IPS-NIHi7 (cell line): ENCODE results near the gene METAP1D.

Source experiments
- DNase-seq: peaks from one replicate; pipeline ENCODE4 v3.0.0; 2012; ENCODE audit warnings: mixed read lengths; ENCODE audit errors: extremely low spot score

Gene METAP1D

GRCh38 chr2:172091761-172092566 is 92.2 kb downstream of the METAP1D start:
- DNase-seq = no peak

GRCh38 chr2:172092716-172093415 is 93.1 kb downstream of the METAP1D start:
- no peak for DNase-seq

DNA sequence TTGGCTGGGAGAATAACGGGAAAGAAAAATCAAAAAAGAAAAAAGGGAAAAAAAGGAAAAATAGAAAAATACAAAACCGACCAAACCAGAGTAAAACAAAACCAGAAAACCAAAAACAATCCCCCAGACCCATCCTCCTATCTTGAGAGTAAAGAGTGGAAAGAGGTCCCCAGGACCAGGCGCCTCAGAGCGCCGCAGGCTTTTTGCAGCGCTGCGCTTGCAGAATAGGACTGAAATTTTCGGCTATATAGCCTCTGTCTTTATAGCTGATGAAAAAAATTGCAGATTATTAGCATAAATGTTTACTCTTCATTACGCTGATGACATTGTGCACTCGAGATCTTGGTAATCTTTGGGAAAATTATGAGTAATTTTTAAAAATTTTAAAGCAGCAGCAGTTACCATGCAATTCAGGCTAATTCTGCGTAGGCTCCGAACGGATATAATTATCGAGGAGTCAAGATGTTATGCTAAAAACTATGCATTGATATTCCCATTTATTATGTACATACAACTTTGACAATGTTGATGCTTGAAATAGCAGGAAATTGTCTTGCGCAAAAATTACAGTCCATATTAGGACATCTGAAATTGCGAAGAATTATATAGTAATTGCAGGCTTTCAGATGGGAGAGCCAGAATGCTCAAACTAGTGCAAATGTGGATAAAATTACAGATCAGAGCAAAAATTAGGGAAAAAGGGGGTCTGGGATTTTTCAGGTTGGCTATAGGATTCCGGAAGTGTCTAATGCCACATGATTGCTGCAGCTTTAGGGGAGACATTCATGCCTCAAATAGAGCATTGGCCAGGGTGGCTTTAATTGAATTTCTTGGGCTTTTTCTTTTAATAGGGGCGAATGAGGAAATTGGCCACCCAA is 93.9 kb downstream of the METAP1D start:
- DNase-seq = no peak

DNA sequence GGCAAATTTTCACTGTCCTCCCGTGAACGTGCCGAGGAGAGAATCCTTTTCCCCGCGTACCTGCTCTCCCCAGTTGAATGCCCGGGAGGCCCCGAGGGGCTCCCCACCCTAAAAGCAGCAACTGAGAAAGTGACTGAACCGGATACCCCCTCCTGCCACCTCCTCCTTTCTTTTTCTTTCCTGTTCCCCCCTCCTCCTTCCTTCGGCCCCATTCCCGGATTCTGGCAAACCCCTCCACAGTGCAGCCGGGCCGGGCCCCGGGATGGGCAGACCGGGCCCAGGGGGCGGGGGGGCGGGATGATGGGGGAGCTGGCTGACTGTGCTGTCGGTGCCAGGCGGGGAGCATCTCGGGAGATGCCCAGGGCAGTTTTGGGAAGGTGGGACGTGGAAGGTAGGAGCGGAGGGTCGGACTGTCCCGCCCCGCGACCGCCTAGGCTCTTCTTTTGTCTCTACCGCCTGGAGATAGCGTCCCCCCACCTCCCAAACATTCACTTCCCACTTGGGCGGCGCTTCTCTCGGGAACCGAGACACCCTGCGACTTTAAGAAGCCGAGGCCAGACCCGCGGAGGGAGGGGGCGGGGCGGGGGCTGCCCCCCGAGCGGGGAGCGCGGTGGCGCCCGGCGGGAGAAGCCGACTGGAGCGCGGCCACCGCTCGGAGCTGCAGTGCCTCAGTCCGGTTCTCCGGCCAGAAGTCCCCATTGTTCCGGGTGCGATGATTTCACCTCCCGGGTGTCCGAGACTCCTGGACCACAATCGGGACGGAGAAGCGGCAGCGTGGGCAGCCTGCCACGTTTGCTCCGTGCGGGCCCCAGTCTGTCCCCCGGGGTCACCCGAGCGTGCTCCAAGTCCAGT is 94.8 kb downstream of the METAP1D start:
- DNase-seq = peak; percentile 25

- peak; percentile 56 for DNase-seq
Measured at GRCh38 chr2:172095146-172095904, 95.6 kb downstream of the METAP1D start.

DNA sequence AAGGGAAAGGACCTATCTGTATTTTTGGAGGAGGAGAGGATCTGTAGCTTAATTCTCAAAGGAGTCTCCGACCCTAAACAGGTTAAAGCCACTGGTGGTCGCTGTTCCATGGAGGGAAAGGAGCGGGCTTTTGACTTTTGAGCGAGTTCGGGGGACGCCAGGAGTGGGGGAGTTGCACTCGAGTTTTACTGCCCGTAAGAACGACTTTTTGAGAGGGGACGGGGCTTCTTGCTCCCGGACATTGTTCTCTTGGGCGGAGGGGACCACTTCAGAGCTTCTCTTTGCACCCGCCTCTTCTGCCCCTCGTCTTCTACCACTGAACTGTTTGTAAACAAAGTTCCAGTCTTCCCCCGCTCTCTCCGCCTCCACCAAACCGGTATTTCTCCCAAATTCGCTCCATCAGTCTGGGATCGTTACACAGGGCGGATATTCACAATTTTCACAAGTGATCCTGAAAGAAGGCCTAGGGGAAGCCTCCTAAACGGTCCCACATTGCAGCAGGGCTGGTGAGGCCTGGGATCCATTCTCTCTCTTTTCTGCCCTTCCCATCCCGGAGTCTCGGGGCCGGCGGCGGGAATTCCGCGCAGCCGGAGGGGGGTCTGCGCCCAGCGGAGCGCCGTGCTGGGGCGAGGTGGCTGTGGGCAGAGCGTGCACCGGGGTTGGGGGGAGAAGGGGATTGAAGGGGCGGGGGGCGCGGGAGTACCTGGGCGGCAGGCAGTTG is 96.3 kb downstream of the METAP1D start:
- DNase-seq = peak; percentile 20

DNA sequence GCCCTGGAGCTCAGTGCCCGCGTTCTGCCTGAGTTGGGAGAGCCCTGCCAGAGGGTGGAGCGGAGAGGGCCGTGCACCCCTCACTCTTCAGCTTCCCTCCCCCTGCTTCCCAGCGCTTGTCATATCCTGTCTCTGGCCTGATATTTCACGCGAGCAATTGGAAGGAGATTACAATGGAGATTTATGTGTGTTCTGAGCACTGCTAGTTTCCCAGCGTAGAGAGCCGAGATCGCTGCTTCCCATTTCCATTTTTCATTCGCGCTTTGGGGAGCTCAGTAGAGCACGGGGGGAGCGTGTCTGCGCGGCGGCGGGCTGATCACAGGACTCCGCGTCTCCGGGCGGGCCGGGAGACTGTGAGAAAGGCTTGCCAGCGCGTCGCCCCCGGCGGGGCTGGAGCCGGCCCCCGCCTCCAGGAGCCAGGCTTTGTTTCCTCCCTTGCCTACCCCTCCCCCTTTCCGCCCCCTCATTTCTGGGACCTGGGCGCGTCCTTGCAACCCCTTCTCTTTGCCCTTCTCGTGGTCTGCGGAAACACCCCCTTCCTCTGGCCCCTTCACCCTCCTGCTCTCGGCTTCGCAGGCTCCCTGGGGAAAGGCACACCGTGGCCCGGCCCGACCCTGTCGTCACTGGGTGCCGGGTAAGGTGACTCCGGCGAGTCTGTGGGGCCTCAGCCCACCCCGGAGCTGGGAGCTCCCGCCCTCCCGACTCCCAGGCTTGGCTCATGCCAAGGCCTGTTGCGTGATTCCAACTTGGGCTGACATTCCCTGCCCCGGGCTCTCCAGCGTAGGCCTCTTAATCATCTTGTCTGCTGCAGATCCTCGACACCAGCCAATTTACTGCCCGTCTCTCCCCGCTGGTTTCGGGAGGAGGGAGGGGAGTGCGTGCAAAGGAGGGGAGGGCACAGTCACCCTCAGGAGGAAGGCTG is 97.1 kb downstream of the METAP1D start:
- DNase-seq = peak; percentile 44

GRCh38 chr2:172097557-172098131 is 97.9 kb downstream of the METAP1D start:
- no peak for DNase-seq

GRCh38 chr2:172098287-172098649 is 98.5 kb downstream of the METAP1D start:
- DNase-seq = no peak

DNA sequence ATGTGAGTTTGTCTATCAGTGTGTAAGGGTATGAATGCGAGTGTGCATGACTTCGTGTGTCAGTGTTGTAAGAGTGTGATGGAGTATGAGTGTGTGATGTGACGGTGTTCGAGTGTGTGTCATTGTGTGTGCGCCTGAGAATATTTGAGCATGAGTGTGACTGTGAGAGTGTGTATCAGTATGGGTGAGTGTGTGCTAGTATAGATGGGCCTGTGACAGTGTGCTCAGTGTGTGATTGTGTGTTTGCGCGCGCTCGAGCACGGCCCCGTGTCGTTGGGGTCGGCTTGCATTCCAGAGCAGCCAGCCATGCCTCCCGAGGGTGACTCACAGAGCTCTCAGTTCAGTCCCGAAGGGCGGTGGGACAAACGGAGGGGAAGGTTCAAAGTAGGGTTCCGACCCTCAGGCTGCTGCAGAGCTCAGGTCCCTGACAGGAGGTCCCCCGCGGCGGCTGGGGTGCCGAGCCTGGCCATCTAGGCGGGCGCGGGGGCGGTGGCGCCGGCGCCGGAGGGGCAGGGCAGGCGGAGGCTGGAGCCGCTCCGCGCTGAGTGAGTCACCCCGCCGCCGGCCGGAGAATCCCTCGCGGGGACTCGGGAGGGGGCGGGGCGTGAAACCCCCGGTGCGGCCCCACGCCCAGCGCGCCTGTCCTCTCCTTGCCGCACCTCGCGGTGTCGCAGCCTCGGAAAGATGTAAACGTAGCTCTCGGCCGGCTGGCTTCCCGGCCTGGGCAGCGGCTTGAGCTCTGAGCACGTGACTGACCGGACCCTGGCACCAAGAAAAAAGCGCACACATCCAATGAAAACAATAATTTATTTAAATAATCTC is 99.1 kb downstream of the METAP1D start:
- peak; percentile 30 for DNase-seq

DNA sequence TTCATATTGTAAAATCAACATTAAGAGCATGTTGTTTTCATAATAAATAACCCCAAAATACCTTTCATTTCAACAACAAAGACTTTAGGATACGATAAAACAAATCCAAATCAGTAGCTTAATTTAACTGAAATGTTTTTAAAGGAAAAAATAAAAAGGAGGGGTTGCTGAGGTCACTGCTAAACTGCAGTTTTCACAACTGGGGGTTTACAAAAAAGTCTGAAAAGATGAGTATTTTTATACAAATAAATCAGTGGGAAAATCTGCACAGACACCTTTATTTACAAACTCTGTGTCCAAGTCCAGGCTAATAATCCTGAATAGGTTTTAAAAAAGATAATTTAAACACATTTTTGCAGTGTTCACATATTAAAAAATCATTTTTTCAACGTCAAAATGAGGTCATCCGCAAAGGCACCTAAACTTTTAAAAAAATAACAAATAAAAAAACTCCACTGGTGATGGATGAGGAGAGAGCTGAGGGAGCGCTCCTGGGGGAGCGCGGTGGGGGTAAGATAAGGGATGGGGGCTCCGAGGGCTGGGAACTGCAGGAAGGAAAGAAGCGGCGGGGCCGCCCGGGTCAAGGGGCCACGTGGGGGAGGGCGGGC is 99.8 kb downstream of the METAP1D start:
- no peak for DNase-seq

DNA sequence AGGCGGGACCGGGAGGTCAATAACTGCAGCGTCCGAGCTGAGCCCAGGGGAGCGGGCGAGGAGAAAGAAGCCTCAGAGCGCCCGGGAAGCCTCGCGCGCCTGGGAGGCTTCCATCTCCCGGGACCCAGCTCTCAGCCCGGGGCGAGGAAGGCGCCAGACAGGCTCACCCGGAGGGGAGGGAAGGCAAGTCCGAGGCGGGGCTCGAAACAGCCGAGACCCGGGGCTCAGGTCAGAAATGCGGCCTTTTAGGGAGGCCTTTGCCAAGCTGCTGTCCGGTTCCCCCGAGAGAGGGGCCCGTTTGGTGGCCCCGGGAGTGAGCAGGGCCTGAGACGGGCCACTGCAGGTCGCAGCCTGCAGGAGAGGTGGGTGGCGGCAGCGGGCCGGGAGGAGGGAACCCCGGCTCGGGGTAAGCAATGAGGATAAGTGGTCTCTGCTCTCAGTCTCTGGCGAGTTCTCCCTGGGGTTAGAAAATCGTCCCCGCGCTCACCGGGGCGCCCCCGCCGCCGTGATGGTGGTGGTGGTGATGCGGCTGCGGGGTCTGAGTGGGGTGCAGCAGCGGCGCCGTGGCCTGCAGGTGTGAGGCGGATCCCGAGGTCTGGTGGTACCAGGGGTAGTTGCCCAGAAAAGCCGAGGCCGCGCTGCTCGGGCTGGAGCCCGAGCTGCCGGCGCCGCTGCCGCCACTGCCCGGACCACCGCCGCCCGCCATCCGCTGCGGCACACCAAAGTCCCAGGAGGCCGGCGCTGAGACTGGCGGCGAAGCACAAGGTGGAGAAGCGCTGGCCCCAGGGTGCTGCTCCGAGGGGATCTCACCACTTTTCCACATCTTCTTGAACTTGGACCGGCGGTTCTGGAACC is 100.6 kb downstream of the METAP1D start:
- DNase-seq = peak; percentile 13

DNA sequence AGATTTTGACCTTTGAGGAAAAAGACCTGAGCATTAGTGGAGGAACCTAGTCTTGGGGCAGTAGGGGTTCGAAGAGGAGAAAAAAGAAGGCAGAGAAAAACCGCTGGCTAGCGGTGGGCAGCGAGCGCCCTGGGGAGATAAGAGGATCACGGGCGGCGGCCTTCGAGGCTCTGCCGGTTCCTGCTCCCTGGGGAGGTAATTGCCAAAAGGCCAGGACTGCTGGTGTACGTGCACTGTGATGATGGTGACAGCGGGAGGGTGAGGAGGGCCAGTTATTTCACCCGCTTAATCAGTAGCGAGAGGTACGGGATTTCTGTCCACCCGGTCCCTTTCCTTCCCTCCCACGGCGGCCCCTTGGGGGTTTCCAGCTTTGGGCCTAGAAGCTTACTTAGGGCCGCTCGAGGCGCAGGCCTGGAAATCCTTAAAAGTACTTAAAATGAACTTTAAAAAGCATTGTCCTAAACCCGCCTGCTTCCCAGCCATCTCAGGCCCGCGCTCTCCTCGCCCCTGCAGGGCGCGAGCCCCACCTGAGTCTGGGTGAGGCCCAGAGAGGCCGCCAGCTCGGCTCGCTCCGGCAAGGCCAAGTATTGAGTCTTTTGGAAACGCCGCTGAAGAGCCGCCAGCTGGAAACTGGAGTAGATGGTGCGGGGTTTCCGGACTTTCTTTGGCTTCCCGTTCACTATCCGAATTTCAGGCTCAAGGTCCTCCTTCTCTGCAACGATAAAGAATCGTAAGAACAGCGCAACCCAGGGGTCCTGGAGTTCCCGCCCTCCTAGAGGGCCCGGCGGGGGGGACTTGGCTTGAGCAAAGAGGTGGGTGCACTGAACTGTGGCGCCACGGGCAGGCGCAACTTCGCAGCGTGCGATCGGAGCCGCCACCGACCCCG is 101.4 kb downstream of the METAP1D start:
- DNase-seq = no peak

GRCh38 chr2:172101821-172102390 is 102.2 kb downstream of the METAP1D start:
- DNase-seq = no peak
